Measurements from ENCODE around the gene SPSB1.

DNA sequence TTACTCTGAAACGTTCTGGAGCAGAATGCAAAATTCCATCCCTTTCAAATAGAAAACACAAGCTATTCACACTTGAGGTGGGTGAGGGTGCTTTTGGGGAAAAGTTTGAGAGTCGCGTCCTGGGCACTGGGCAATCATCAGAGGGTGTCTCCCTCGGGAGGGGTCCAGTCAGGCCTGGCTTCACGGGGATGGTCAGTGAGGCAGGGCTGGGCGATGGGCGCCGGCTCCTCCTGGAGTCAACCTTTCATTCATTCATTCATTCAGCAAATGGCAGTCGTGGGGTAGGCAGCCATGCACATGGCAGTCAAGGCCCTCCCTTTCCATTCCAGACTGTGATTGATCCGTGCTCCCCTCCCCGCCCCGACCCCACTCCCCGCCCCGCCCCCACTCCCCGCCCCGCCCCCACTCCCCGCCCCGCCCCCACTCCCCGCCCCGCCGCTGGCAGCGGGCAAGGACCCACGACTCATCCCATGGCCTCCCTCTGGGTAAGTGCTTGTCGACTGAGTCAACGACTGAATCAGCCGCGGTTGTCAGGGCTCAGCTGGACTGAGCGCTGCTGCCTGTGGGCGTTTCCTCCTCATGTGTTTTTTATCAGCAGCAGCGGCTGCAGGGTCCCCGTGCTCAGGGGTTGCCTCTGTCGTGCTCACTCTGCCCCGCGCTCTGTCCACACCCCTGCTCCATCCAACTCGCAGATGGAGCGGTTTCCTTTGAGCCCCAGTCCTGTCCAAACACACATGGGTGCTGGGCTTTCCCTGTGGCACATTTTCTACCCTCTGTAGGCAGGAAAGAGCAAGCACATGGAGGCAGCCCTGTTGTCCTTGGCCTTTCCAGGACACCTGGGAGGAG is 12.5 kb upstream of the SPSB1 start:
- TF ChIP-seq POLR2AphosphoS5 (IDR thresholded peaks at IDR 0.05) (no peak), POLR2A (IDR thresholded peaks at IDR 0.05) (no peak), EP300 (IDR thresholded peaks at IDR 0.05) (no peak)
- TF ChIP-seq, protein P1, sequence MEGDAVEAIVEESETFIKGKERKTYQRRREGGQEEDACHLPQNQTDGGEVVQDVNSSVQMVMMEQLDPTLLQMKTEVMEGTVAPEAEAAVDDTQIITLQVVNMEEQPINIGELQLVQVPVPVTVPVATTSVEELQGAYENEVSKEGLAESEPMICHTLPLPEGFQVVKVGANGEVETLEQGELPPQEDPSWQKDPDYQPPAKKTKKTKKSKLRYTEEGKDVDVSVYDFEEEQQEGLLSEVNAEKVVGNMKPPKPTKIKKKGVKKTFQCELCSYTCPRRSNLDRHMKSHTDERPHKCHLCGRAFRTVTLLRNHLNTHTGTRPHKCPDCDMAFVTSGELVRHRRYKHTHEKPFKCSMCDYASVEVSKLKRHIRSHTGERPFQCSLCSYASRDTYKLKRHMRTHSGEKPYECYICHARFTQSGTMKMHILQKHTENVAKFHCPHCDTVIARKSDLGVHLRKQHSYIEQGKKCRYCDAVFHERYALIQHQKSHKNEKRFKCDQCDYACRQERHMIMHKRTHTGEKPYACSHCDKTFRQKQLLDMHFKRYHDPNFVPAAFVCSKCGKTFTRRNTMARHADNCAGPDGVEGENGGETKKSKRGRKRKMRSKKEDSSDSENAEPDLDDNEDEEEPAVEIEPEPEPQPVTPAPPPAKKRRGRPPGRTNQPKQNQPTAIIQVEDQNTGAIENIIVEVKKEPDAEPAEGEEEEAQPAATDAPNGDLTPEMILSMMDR (IDR thresholded peaks at IDR 0.05), result no peak
